ENCODE measurements around the gene PRSS8.
"Not testable (repeated sequence)": the region's sequence is repeated elsewhere in the genome, so short reads cannot be mapped to it uniquely, and the experiment has no call there.

PRSS8 gene

GRCh38 chr16:31135535-31136286 is at the start of gene PRSS8:
Gene PRSS8 (minus strand): TSS chr16:31135727. CDS start chr16:31135498, 229 bp downstream.
- DNase-seq = no peak

- DNase-seq = no peak
These were observed 49.4 kb upstream of the PRSS8 start for GRCh38 chr16:31184888-31185287.

- DNase-seq = no peak
These were observed 48.2 kb upstream of the PRSS8 start for GRCh38 chr16:31183432-31184428.

GRCh38 chr16:31182391-31182790 is 46.9 kb upstream of the PRSS8 start:
- no peak for DNase-seq

- DNase-seq = peak; percentile 48
These were observed 45.7 kb upstream of the PRSS8 start for GRCh38 chr16:31181102-31181830.

- peak; percentile 90 for DNase-seq
These were observed 44.4 kb upstream of the PRSS8 start, which contains the start of gene FUS for GRCh38 chr16:31179747-31180459. Gene FUS (plus strand): TSS chr16:31180139. CDS start chr16:31180215, 76 bp downstream.

GRCh38 chr16:31179219-31179746 is 43.8 kb upstream of the PRSS8 start:
- no peak for DNase-seq

GRCh38 chr16:31177136-31177535 is 41.6 kb upstream of the PRSS8 start:
- peak; percentile 61 for DNase-seq

- DNase-seq = not testable (repeated sequence)
These were observed 34.5 kb upstream of the PRSS8 start for GRCh38 chr16:31170048-31170447.

- DNase-seq = no peak
These were observed 33.3 kb upstream of the PRSS8 start for GRCh38 chr16:31168848-31169247.

GRCh38 chr16:31167315-31167714 is 31.8 kb upstream of the PRSS8 start:
- DNase-seq = no peak

- no peak for DNase-seq
These were observed 21.6 kb upstream of the PRSS8 start for GRCh38 chr16:31157136-31157535.

GRCh38 chr16:31150976-31151375 is 15.4 kb upstream of the PRSS8 start:
- DNase-seq = not testable (repeated sequence)

GRCh38 chr16:31149894-31150890 is 14.7 kb upstream of the PRSS8 start, which contains the start of gene PRSS36:
Gene PRSS36 (minus strand): TSS chr16:31150066. CDS start chr16:31150035, 31 bp downstream.
- DNase-seq = no peak

- DNase-seq = no peak
These were observed 13.8 kb upstream of the PRSS8 start for GRCh38 chr16:31149332-31149731.

GRCh38 chr16:31148896-31149295 is 13.4 kb upstream of the PRSS8 start:
- DNase-seq = no peak

GRCh38 chr16:31148281-31148728 is 12.8 kb upstream of the PRSS8 start:
- no peak for DNase-seq

- DNase-seq = no peak
These were observed 12.0 kb upstream of the PRSS8 start for GRCh38 chr16:31147574-31147973.

GRCh38 chr16:31145398-31145990 is 10.0 kb upstream of the PRSS8 start:
- DNase-seq = no peak

GRCh38 chr16:31144418-31144817 is 8.9 kb upstream of the PRSS8 start:
- DNase-seq = not testable (repeated sequence)

Data from activated CD4-positive, alpha-beta T cell treated with anti-CD3 and anti-CD28 coated beads, Interleukin-2, amount 50 U/mL, for 16 hours (primary cell).